WTC11 (cell line): ENCODE measurements around the gene SMCR8. TPM values are rescaled to one million over a fixed set of nuclear protein-coding genes. Genes with fewer than 3 reads are reported as not detected.
"Not testable (repeated sequence)": the region's sequence is repeated elsewhere in the genome, so short reads cannot be mapped to it uniquely, and the experiment has no call there.

Experiments used
- ATAC-seq: fragments of 200-7000 bp; cut with Tn5 transposase; 2 replicates; pipeline ENCODE4 v1.10.0; 2021; ENCODE audit warnings: mild to moderate bottlenecking, moderate library complexity
- CTCF ChIA-PET: fragments of 300-600 bp; sonication (Branson Sonifier 250); formaldehyde crosslinking; loops from one replicate; lab custom pipeline; 2021; ENCODE audit warnings: antibody characterized with exemption; lab: Charles Lee
- POLR2A ChIA-PET: fragments of 350-600 bp; sonication (Branson Sonifier 250); formaldehyde crosslinking; loops from one replicate; lab custom pipeline; 2021; ENCODE audit warnings: antibody characterized with exemption; lab: Charles Lee
- DNase-seq: peaks from one replicate; pipeline ENCODE4 v3.0.0; 2021; ENCODE audit warnings: low spot score
- H3K27ac Mint-ChIP-seq: 2 replicates; pipeline ENCODE4 v1.8.0; 2021; ENCODE audit warnings: mixed read lengths
- H3K27me3 Mint-ChIP-seq: 2 replicates; pipeline ENCODE4 v1.8.0; 2021; ENCODE audit warnings: low read depth, mild to moderate bottlenecking, moderate library complexity, mixed read lengths
- H3K36me3 Mint-ChIP-seq: 2 replicates; pipeline ENCODE4 v1.8.0; 2021; ENCODE audit warnings: mixed read lengths
- H3K4me1 Mint-ChIP-seq: 2 replicates; pipeline ENCODE4 v1.8.0; 2022; ENCODE audit warnings: mixed read lengths
- H3K4me3 Mint-ChIP-seq: 2 replicates; pipeline ENCODE4 v1.8.0; 2021; ENCODE audit warnings: mild to moderate bottlenecking, moderate library complexity, mixed read lengths
- H3K9me3 Mint-ChIP-seq: 2 replicates; pipeline ENCODE4 v1.8.0; 2021; ENCODE audit warnings: mixed read lengths
- CDX4 ChIP-seq: fragments of 250-450 bp; sonication (Bioruptor Pico); IDR thresholded peaks from 2 replicates; pipeline ENCODE4 v1.9.0; 2021; ENCODE audit warnings: moderate library complexity, mild to moderate bottlenecking, inconsistent platforms, borderline replicate concordance
- GRHL2 ChIP-seq: fragments of 250-450 bp; sonication (Bioruptor Pico); IDR thresholded peaks from 2 replicates; pipeline ENCODE4 v1.8.0; 2022; ENCODE audit warnings: mild to moderate bottlenecking, moderate library complexity; ENCODE audit not compliant: insufficient replicate concordance, severe bottlenecking
- HMGA2 ChIP-seq: fragments of 250-450 bp; sonication (Bioruptor Pico); IDR thresholded peaks from 2 replicates; pipeline ENCODE4 v1.4.0; 2021; ENCODE audit warnings: mild to moderate bottlenecking, moderate library complexity
- NFE2L1 ChIP-seq: sonication (generic); formaldehyde crosslinking; IDR thresholded peaks from 2 replicates; pipeline ENCODE4 v1.8.1; 2023; ENCODE audit warnings: missing genetic modification reagents
- RELA ChIP-seq: sonication (generic); formaldehyde crosslinking; IDR thresholded peaks from 2 replicates; pipeline ENCODE4 v1.8.1; 2022; ENCODE audit warnings: missing genetic modification reagents, mild to moderate bottlenecking, borderline replicate concordance
- TEAD4 ChIP-seq: sonication (generic); formaldehyde crosslinking; IDR thresholded peaks from 2 replicates; pipeline ENCODE4 v1.8.0; 2022; ENCODE audit warnings: mild to moderate bottlenecking, missing genetic modification reagents
- ZNF263 ChIP-seq: sonication (generic); formaldehyde crosslinking; IDR thresholded peaks from 2 replicates; pipeline ENCODE4 v1.8.1; 2022; ENCODE audit warnings: low read depth, mild to moderate bottlenecking, moderate library complexity, missing genetic modification reagents
- ZNF671 ChIP-seq: fragments of 250-450 bp; sonication (Bioruptor Pico); IDR thresholded peaks from 2 replicates; pipeline ENCODE4 v1.8.0; 2021; ENCODE audit warnings: mild to moderate bottlenecking
- total RNA-seq: library from RNA; stranded (reverse); gene quantifications from 3 replicates; pipeline ENCODE4 v1.2.3, GENCODE V29; 2021
- TF ChIP-seq, protein P1 (sequence below): sonication (generic); formaldehyde crosslinking; IDR thresholded peaks from 2 replicates; pipeline ENCODE4 v1.8.0; 2022; ENCODE audit warnings: mild to moderate bottlenecking, missing genetic modification reagents

The SMCR8 gene
- total RNA-seq, 1 experiment from 2014 or later = 19.1 TPM

DNA sequence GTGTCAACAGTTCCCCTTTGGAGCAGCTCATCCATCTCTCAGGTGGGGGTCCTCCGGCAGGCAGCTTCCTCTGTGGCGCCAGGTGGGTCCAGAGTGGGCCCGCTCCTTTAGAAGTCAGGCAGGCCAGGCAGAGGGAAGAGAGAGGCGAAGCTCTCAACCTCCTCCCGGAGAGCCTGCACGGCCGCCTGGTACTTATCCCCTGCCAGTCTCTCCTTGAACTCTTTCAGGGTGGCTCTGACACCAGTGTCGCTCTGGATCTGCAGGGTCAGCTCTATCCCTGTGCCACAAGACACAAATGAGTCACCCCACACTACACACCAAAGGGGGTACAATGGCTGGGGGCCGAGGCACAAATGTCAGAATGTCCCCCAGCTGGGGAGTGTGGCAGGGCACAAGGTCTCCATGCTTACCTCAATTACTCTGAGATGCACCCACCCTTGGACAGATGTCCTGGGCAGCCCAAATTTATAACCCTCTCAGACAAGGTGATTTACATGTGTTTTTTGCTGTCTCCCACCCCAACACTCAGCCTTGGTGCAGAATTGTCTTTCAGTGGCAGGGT is 13.6 kb downstream of the SMCR8 start (continued):
- TF ChIP-seq GRHL2 (CRISPR knock-in tag) = no peak
- no peak for TF ChIP-seq NFE2L1 (CRISPR knock-in tag)
- no peak for TF ChIP-seq TEAD4 (CRISPR knock-in tag)
- TF ChIP-seq ZNF671 (CRISPR knock-in tag) = no peak

- Mint-ChIP-seq H3K36me3 (peaks cover 69% of the 10 kb centered on the region), H3K4me3 (no peak overlapping the region), H3K27me3 (no peaks in the 10 kb centered on the region)
- POLR2A ChIA-PET = no interaction called here
- ATAC-seq (no peak), DNase-seq (no peak)
- CTCF ChIA-PET = no interaction called here
- TF ChIP-seq, protein P1, sequence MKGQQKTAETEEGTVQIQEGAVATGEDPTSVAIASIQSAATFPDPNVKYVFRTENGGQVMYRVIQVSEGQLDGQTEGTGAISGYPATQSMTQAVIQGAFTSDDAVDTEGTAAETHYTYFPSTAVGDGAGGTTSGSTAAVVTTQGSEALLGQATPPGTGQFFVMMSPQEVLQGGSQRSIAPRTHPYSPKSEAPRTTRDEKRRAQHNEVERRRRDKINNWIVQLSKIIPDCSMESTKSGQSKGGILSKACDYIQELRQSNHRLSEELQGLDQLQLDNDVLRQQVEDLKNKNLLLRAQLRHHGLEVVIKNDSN (CRISPR knock-in tag) = no peak
- no peak for TF ChIP-seq HMGA2 (CRISPR knock-in tag)
- TF ChIP-seq, all 79 proteins: peak for 0
- Mint-ChIP-seq H3K9me3 (peaks cover 9% of the 10 kb centered on the region), H3K4me1 (no peaks in the 10 kb centered on the region), H3K27ac (no peak overlapping the region)
Observed at GRCh38 chr17:18331879-18332278, 16.8 kb downstream of the SMCR8 start.

DNA sequence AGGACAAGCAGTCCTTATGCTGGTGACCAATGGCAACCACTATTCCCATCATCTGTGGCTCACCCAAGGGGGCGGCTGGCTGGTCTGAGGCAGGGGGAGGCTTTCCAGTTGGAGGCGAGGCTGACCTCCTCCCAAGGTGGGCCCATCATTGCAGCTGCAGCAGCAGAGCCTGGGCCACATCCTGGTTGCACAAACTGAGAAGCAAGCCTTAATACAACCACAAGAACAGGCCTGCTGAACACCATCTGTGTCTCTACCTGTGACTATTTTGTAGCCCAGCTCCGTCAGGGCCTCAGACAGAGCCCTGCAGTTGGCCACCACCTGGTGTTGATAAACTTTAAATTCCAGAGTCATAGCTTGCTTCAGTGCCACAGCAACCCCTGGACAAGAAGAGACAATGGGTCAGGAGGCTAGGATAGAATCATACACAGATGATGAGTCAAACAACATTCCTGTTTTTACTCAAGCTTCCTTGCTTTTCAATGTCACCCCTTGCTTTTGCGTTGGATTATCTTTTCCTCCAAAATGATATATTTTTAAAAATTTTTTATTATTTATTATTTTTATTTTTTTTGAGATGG is 17.9 kb downstream of the SMCR8 start:
- CTCF ChIA-PET = interaction anchor here (1.3 kb wide), 1 partner anchor 18 kb away, joined by 3 read pairs; the partner anchor contains the start of genes SMCR8 and TOP3A

DNA sequence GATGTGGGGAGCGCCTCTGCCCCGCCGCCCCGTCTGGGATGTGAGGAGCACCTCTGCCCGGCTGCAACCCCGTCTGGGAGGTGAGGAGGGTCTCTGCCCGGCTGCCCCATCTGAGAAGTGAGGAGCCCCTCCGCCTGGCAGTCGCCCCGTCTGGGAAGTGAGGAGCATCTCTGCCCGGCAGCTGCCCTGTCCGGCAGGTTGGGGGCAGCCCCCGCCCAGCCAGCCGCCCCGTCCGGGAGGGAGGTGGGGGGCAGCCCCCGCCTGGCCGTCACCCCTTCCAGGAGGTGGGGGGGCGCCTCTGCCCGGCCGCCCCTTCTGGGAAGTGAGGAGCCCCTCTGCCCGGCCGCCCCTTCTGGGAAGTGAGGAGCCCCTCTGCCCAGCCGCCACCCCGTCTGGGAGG is 23.1 kb downstream of the SMCR8 start:
- not testable (repeated sequence) for H3K27me3 Mint-ChIP-seq, H3K4me1 Mint-ChIP-seq

More for the DNA sequence above, 17.9 kb downstream of the SMCR8 start:
- no peak for TF ChIP-seq RELA (CRISPR knock-in tag)
- TF ChIP-seq CDX4 = no peak
- TF ChIP-seq, all 79 proteins: peak for 0
- Mint-ChIP-seq H3K36me3 (peaks cover 78% of the 10 kb centered on the region), H3K27ac (no peak overlapping the region), H3K4me1 (no peaks in the 10 kb centered on the region), H3K27me3 (no peaks in the 10 kb centered on the region), H3K4me3 (no peak overlapping the region), H3K9me3 (peaks cover 13% of the 10 kb centered on the region)
- no peak for ATAC-seq
- DNase-seq = no peak
- POLR2A ChIA-PET = no interaction called here

GRCh38 chr17:18339933-18340332 is 24.8 kb downstream of the SMCR8 start:
- ATAC-seq = no peak
- H3K4me1 Mint-ChIP-seq = no peaks in the 10 kb centered on the region
- no peak overlapping the region for H3K4me3 Mint-ChIP-seq
- POLR2A ChIA-PET = no interaction called here
- H3K9me3 Mint-ChIP-seq = peaks cover 16% of the 10 kb centered on the region
- TF ChIP-seq ZNF263 (CRISPR knock-in tag) = no peak
- TF ChIP-seq, all 79 proteins: peak for 0
- Mint-ChIP-seq H3K36me3 (peaks cover 79% of the 10 kb centered on the region), H3K27ac (no peak overlapping the region), H3K27me3 (no peaks in the 10 kb centered on the region)
- no peak for DNase-seq
- CTCF ChIA-PET = no interaction called here

More for the DNA sequence above, 23.1 kb downstream of the SMCR8 start:
- ATAC-seq, DNase-seq, POLR2A ChIA-PET, CTCF ChIA-PET, H3K4me3 Mint-ChIP-seq, H3K27ac Mint-ChIP-seq: not testable (repeated sequence)
- Mint-ChIP-seq H3K36me3 (peaks cover 82% of the 10 kb centered on the region), H3K9me3 (peaks cover 16% of the 10 kb centered on the region)

- ATAC-seq = no peak
- Mint-ChIP-seq H3K36me3 (peaks cover 78% of the 10 kb centered on the region), H3K27me3 (no peaks in the 10 kb centered on the region)
Observed at GRCh38 chr17:18344021-18344420, 28.9 kb downstream of the SMCR8 start.

More at GRCh38 chr17:18344021-18344420, 28.9 kb downstream of the SMCR8 start:
- no peaks in the 10 kb centered on the region for H3K4me1 Mint-ChIP-seq
- ChIA-PET POLR2A (no interaction called here), CTCF (no interaction called here)
- TF ChIP-seq, protein P1 (CRISPR knock-in tag) = no peak
- H3K27ac Mint-ChIP-seq = no peak overlapping the region
- H3K9me3 Mint-ChIP-seq = peaks cover 6% of the 10 kb centered on the region
- no peak overlapping the region for H3K4me3 Mint-ChIP-seq
- no peak for DNase-seq
